Measurements from ENCODE around the gene SPATS2. TPM values are rescaled to one million over a fixed set of nuclear protein-coding genes. Genes with fewer than 3 reads are reported as not detected.

The SPATS2 gene
- total RNA-seq, 2 donors from 2014 or later: 11.5 to 31.4 TPM

- no peak overlapping the region for H3K4me3 ChIP-seq
Observed at GRCh38 chr12:49524660-49525324, 157.5 kb downstream of the SPATS2 start.

GRCh38 chr12:49525942-49526341 lies 158.7 kb downstream of the SPATS2 start:
- Histone ChIP-seq H3K4me3 (no peak overlapping the region), H3K27me3 (replicated peaks; ENCODE audit: insufficient read depth) (no peaks in the 10 kb centered on the region), H3K36me3 (peaks cover 15% of the 10 kb centered on the region), H3K27ac (no peak overlapping the region), H3K9me3 (no peaks in the 10 kb centered on the region), H3K4me1 (ENCODE audit: control insufficient read depth in 1 of 2, low read depth in 2 of 2) (no peaks in the 10 kb centered on the region)
- no peak for ATAC-seq (ENCODE audit: insufficient number of reproducible peaks, low FRiP score, low read depth)
- TF ChIP-seq CTCF (IDR thresholded peaks at IDR 0.05): no peak
- DNase-seq (ENCODE audit: low spot score): no peak

More at GRCh38 chr12:49524660-49525324, 157.5 kb downstream of the SPATS2 start:
- Histone ChIP-seq H3K27ac (no peak overlapping the region), H3K4me1 (ENCODE audit: control insufficient read depth in 1 of 2, low read depth in 2 of 2) (no peaks in the 10 kb centered on the region), H3K27me3 (replicated peaks; ENCODE audit: insufficient read depth) (no peaks in the 10 kb centered on the region), H3K9me3 (no peaks in the 10 kb centered on the region), H3K36me3 (peaks cover 15% of the 10 kb centered on the region)
- no peak for DNase-seq (ENCODE audit: low spot score)
- ATAC-seq (ENCODE audit: insufficient number of reproducible peaks, low FRiP score, low read depth): no peak
- no peak for TF ChIP-seq CTCF (IDR thresholded peaks at IDR 0.05)

GRCh38 chr12:49527361-49528130 lies 160.3 kb downstream of the SPATS2 start:
- Histone ChIP-seq H3K27ac (no peak overlapping the region), H3K9me3 (no peaks in the 10 kb centered on the region), H3K27me3 (replicated peaks; ENCODE audit: insufficient read depth) (no peaks in the 10 kb centered on the region), H3K36me3 (peaks cover 15% of the 10 kb centered on the region), H3K4me3 (no peak overlapping the region), H3K4me1 (ENCODE audit: control insufficient read depth in 1 of 2, low read depth in 2 of 2) (no peaks in the 10 kb centered on the region)
- DNase-seq (ENCODE audit: low spot score) (no peak), ATAC-seq (ENCODE audit: insufficient number of reproducible peaks, low FRiP score, low read depth) (no peak)
- no peak for TF ChIP-seq CTCF (IDR thresholded peaks at IDR 0.05)

- H3K27ac ChIP-seq: no peak overlapping the region
- no peaks in the 10 kb centered on the region for H3K27me3 ChIP-seq (replicated peaks; ENCODE audit: insufficient read depth)
- no peak for TF ChIP-seq CTCF (IDR thresholded peaks at IDR 0.05)
- no peaks in the 10 kb centered on the region for H3K9me3 ChIP-seq
- H3K4me1 ChIP-seq (ENCODE audit: control insufficient read depth in 1 of 2, low read depth in 2 of 2): no peaks in the 10 kb centered on the region
- DNase-seq (ENCODE audit: low spot score) (no peak), ATAC-seq (ENCODE audit: insufficient number of reproducible peaks, low FRiP score, low read depth) (no peak)
- peaks cover 15% of the 10 kb centered on the region for H3K36me3 ChIP-seq
- no peak overlapping the region for H3K4me3 ChIP-seq
Observed at GRCh38 chr12:49529414-49529813, 162.2 kb downstream of the SPATS2 start.

- DNase-seq (ENCODE audit: low spot score) (no peak), ATAC-seq (ENCODE audit: insufficient number of reproducible peaks, low FRiP score, low read depth) (no peak)
- no peaks in the 10 kb centered on the region for H3K4me1 ChIP-seq (ENCODE audit: control insufficient read depth in 1 of 2, low read depth in 2 of 2)
- no peak overlapping the region for H3K27ac ChIP-seq
- no peaks in the 10 kb centered on the region for H3K27me3 ChIP-seq (replicated peaks; ENCODE audit: insufficient read depth)
- H3K4me3 ChIP-seq: no peak overlapping the region
- peaks cover 6% of the 10 kb centered on the region for H3K36me3 ChIP-seq
- H3K9me3 ChIP-seq: no peaks in the 10 kb centered on the region
- TF ChIP-seq CTCF (IDR thresholded peaks at IDR 0.05): no peak
Observed at GRCh38 chr12:49531745-49532144, 164.5 kb downstream of the SPATS2 start.
